SK-N-SH (cell line): ENCODE data around the gene KYNU. TPM values are rescaled to one million over a fixed set of nuclear protein-coding genes. Genes with fewer than 3 reads are reported as not detected.
"Not testable (repeated sequence)": the region's sequence is repeated elsewhere in the genome, so short reads cannot be mapped to it uniquely, and the experiment has no call there.

Source experiments
- CTCF ChIA-PET: fragments of 300-600, 350-600 bp; formaldehyde crosslinking; extraction: SDS; loops from one replicate; lab custom pipeline; 2021; lab: Yijun Ruan, JAX
- POLR2A ChIA-PET: fragments of 350-600 bp; sonication (Branson Sonifier 250); formaldehyde crosslinking; extraction: SDS; loops from one replicate; lab custom pipeline; 2020; ENCODE audit warnings: antibody characterized with exemption, inconsistent platforms; lab: Yijun Ruan, JAX
- DNase-seq: peaks from one replicate; pipeline ENCODE4 v3.0.0; 2012
- H2AFZ ChIP-seq: fragments of 200-600 bp; sonication (generic); 2 replicates; pipeline ENCODE4 v1.8.1; 2016; ENCODE audit warnings: antibody characterized with exemption, mild to moderate bottlenecking, low read depth
- H3F3A ChIP-seq: fragments of 200-600 bp; sonication (generic); replicated peaks from 2 replicates; pipeline ENCODE3; 2016; ENCODE audit warnings: antibody characterized with exemption, mild to moderate bottlenecking; ENCODE audit not compliant: insufficient read depth
- H3K27ac ChIP-seq, 2 experiments: fragments of 200-500 bp in 1 of 2; fragments of 200-600 bp in 1 of 2; sonication (Bioruptor generic) in 1 of 2; sonication (generic), shearing (Covaris generic) in 1 of 2; 2 replicates each; pipeline versions ENCODE4 v1.5.1 to v1.6.1; 2014 to 2016; ENCODE audit warnings: low read depth in 2 of 2, inconsistent platforms in 1 of 2, low read length in 1 of 2, mild to moderate bottlenecking in 1 of 2, mixed read lengths in 1 of 2
- H3K27me3 ChIP-seq: fragments of 200-600 bp; sonication (generic), shearing (Covaris generic); 2 replicates; pipeline ENCODE4 v1.6.1; 2016; ENCODE audit warnings: mixed run types; ENCODE audit not compliant: insufficient read depth
- H3K36me3 ChIP-seq, 2 experiments: fragments of 200-500 bp in 1 of 2; fragments of 200-600 bp in 1 of 2; sonication (Bioruptor generic) in 1 of 2; sonication (generic) in 1 of 2; replicated peaks in 1 of 2; 2 replicates each; pipeline versions ENCODE3 to v1.5.1; 2014 to 2016; ENCODE audit warnings: low read length in 1 of 2, mild to moderate bottlenecking in 1 of 2; ENCODE audit not compliant: insufficient read depth in 2 of 2, control insufficient read depth in 1 of 2
- H3K4me1 ChIP-seq, 2 experiments: fragments of 200-500 bp in 1 of 2; fragments of 200-600 bp in 1 of 2; sonication (Bioruptor generic) in 1 of 2; sonication (generic), shearing (Covaris generic) in 1 of 2; 2 replicates each; pipeline versions ENCODE4 v1.5.1 to v1.6.1; 2014 to 2016; ENCODE audit warnings: low read depth in 1 of 2, low read length in 1 of 2, mixed run types in 1 of 2; ENCODE audit not compliant: insufficient read depth in 2 of 2, control insufficient read depth in 1 of 2
- H3K4me2 ChIP-seq: fragments of 200-600 bp; sonication (generic), shearing (Covaris generic); 2 replicates; pipeline ENCODE4 v1.6.1; 2017; ENCODE audit warnings: mixed run types
- H3K4me3 ChIP-seq, 2 experiments: fragments of 200-500 bp in 1 of 2; fragments of 200-600 bp in 1 of 2; sonication (Bioruptor generic) in 1 of 2; sonication (generic), shearing (Covaris generic) in 1 of 2; 2 replicates each; pipeline versions ENCODE4 v1.5.1 to v1.8.1; 2014 to 2016; ENCODE audit warnings: low read depth in 2 of 2, inconsistent platforms in 1 of 2, low read length in 1 of 2, mild to moderate bottlenecking in 1 of 2, mixed read lengths in 1 of 2, moderate library complexity in 1 of 2
- H3K79me2 ChIP-seq: fragments of 200-600 bp; sonication (generic); 2 replicates; pipeline ENCODE4 v1.8.1; 2017; ENCODE audit warnings: mild to moderate bottlenecking; ENCODE audit not compliant: insufficient read depth
- H3K9ac ChIP-seq: fragments of 200-600 bp; sonication (generic); 2 replicates; pipeline ENCODE4 v1.6.1; 2017; ENCODE audit warnings: mixed run types
- H3K9me2 ChIP-seq: fragments of 200-600 bp; sonication (generic); 2 replicates; pipeline ENCODE4 v1.6.1; 2017; ENCODE audit warnings: mixed run types
- H3K9me3 ChIP-seq: fragments of 200-600 bp; sonication (generic); 2 replicates; pipeline ENCODE4 v1.6.1; 2017; ENCODE audit warnings: mixed run types, mild to moderate bottlenecking, moderate library complexity
- H4K20me1 ChIP-seq: fragments of 200-600 bp; sonication (generic); 2 replicates; pipeline ENCODE4 v1.6.1; 2017; ENCODE audit warnings: mild to moderate bottlenecking, mixed run types; ENCODE audit not compliant: insufficient read depth
- ELF1 ChIP-seq: IDR thresholded peaks from 2 replicates; pipeline ENCODE4 v1.4.0; 2012
- EP300 ChIP-seq, 2 experiments: IDR thresholded peaks; 2 replicates each; pipeline versions ENCODE4 v1.4.0 to v1.6.1; 2012; ENCODE audit warnings: borderline replicate concordance in 1 of 2, low read depth in 1 of 2, low read length in 1 of 2
- FOXJ3 ChIP-seq: sonication (generic); formaldehyde crosslinking; IDR thresholded peaks from 2 replicates; pipeline ENCODE4 v1.5.1; 2020; ENCODE audit warnings: mild to moderate bottlenecking, missing genetic modification reagents
- GABPA ChIP-seq: IDR thresholded peaks from 2 replicates; pipeline ENCODE4 v1.4.0; 2012; ENCODE audit warnings: low read depth, mild to moderate bottlenecking
- JUND ChIP-seq: IDR thresholded peaks from 2 replicates; pipeline ENCODE4 v1.4.0; 2012
- NFIC ChIP-seq: IDR thresholded peaks from 2 replicates; pipeline ENCODE4 v1.4.0; 2012; ENCODE audit warnings: borderline replicate concordance
- RXRA ChIP-seq: IDR thresholded peaks from 2 replicates; pipeline ENCODE4 v1.4.0; 2012; ENCODE audit warnings: low read depth, mild to moderate bottlenecking, borderline replicate concordance
- SIN3A ChIP-seq: IDR thresholded peaks from 2 replicates; pipeline ENCODE4 v1.6.1; 2012; ENCODE audit warnings: low read depth, mild to moderate bottlenecking, low read length, moderate library complexity, borderline replicate concordance
- TEAD4 ChIP-seq: IDR thresholded peaks from 2 replicates; pipeline ENCODE4 v1.4.0; 2012; ENCODE audit warnings: mild to moderate bottlenecking, borderline replicate concordance; ENCODE audit not compliant: insufficient read depth
- WGBS: methylation state at CpG from one replicate; pipeline ENCODE4 v1.1.6; 2017; ENCODE audit warnings: low lambda C conversion rate; 5-methylcytosine and 5-hydroxymethylcytosine counted together
- polyA plus RNA-seq, 3 experiments: library from polyadenylated mRNA; depleted of rRNA; stranded (reverse); fragments of >200 nt; gene quantifications; 2 replicates each; pipeline ENCODE4 v1.2.3, GENCODE V29; 2012

Gene KYNU
- polyA plus RNA-seq, 1 of the 3 experiments (the other 2 are of a cell fraction), result not detected

- WGBS, result 63% methylated on average over 1 of the region's 1 CpG
These were observed 69.5 kb downstream of the KYNU start for GRCh38 chr2:142946941-142947340.

GRCh38 chr2:142948723-142949122 is 71.3 kb downstream of the KYNU start:
- H2AFZ ChIP-seq, H3K4me2 ChIP-seq, DNase-seq, H3K9me2 ChIP-seq, H3K4me1 ChIP-seq, POLR2A ChIA-PET, CTCF ChIA-PET, H3K9ac ChIP-seq, H3K4me3 ChIP-seq, H3K79me2 ChIP-seq, H3K27me3 ChIP-seq, H3F3A ChIP-seq, H3K36me3 ChIP-seq, H3K27ac ChIP-seq, H3K9me3 ChIP-seq, H4K20me1 ChIP-seq: not testable (repeated sequence)
- 15% methylated on average over 1 of the region's 2 CpGs for WGBS

More at GRCh38 chr2:142946941-142947340, 69.5 kb downstream of the KYNU start:
- no peak for DNase-seq
- H3K9me3 ChIP-seq, result no peaks in the 10 kb centered on the region
- no peak overlapping the region for H3K9ac ChIP-seq
- peaks cover 3% of the 10 kb centered on the region for H3F3A ChIP-seq
- H3K36me3 ChIP-seq, result no peaks in the 10 kb centered on the region
- TF ChIP-seq SIN3A (no peak), GABPA (no peak), ELF1 (no peak), NFIC (no peak), RXRA (no peak), FOXJ3 (CRISPR knock-in tag) (no peak), JUND (no peak), EP300 (IDR thresholded peaks at IDR 0.05; ENCODE audit: borderline replicate concordance in 1 of 2, low read depth in 1 of 2, low read length in 1 of 2) (no peak), TEAD4 (no peak)
- H3K27me3 ChIP-seq, result no peaks in the 10 kb centered on the region
- no peak overlapping the region for H3K4me3 ChIP-seq
- H3K9me2 ChIP-seq, result no peaks in the 10 kb centered on the region
- CTCF ChIA-PET, result no interaction called here
- H3K4me1 ChIP-seq, result no peaks in the 10 kb centered on the region
- H3K4me2 ChIP-seq, result no peak overlapping the region
- POLR2A ChIA-PET, result no interaction called here
- no peaks in the 10 kb centered on the region for H4K20me1 ChIP-seq
- H2AFZ ChIP-seq, result no peak overlapping the region
- no peaks in the 10 kb centered on the region for H3K79me2 ChIP-seq
- no peak overlapping the region for H3K27ac ChIP-seq

GRCh38 chr2:142950323-142950722 is 72.9 kb downstream of the KYNU start:
- H2AFZ ChIP-seq, CTCF ChIA-PET, H3F3A ChIP-seq, H3K9me3 ChIP-seq, H3K4me1 ChIP-seq, H3K36me3 ChIP-seq, POLR2A ChIA-PET, H4K20me1 ChIP-seq, H3K4me3 ChIP-seq, H3K27me3 ChIP-seq, DNase-seq, H3K27ac ChIP-seq, H3K9me2 ChIP-seq, H3K9ac ChIP-seq, H3K79me2 ChIP-seq, H3K4me2 ChIP-seq: not testable (repeated sequence)
- 53% methylated on average over 2 of the region's 2 CpGs for WGBS
